GM18505 (cell line): ENCODE measurements around the gene UGP2.
A peak's percentile ranks its signal among the peaks of the same experiment; 100 is the strongest.

Experiments
- ATAC-seq: cut with Tn5 transposase; IDR thresholded peaks from one replicate; pipeline ENCODE4 v1.9.1; 2021; ENCODE audit not compliant: unreplicated experiment
- POLR2A ChIP-seq: IDR thresholded peaks from 4 replicates; pipeline ENCODE4 v1.6.1; 2011; ENCODE audit warnings: borderline replicate concordance; ENCODE audit not compliant: insufficient read depth, insufficient read length; ENCODE audit errors: extremely low read depth

UGP2 gene

GRCh38 chr2:63881205-63881604 is 39.5 kb downstream of the UGP2 start:
- ATAC-seq, result no peak
- no peak for TF ChIP-seq POLR2A

- no peak for TF ChIP-seq POLR2A
- no peak for ATAC-seq
Observed at GRCh38 chr2:63882395-63883105, 40.9 kb downstream of the UGP2 start.

GRCh38 chr2:63886445-63886844 is 44.7 kb downstream of the UGP2 start:
- ATAC-seq, result no peak

GRCh38 chr2:63888053-63888452 is 46.4 kb downstream of the UGP2 start:
- TF ChIP-seq POLR2A, result no peak
- ATAC-seq, result no peak

More at GRCh38 chr2:63886445-63886844, 44.7 kb downstream of the UGP2 start:
- no peak for TF ChIP-seq POLR2A

GRCh38 chr2:63888490-63889402 is 47.0 kb downstream of the UGP2 start:
- peak; percentile 66 for ATAC-seq
- TF ChIP-seq POLR2A, result no peak

GRCh38 chr2:63890678-63891077 is 49.0 kb downstream of the UGP2 start:
- ATAC-seq, result no peak
- TF ChIP-seq POLR2A, result no peak

- no peak for ATAC-seq
- no peak for TF ChIP-seq POLR2A
Observed at GRCh38 chr2:63891488-63892030, 49.9 kb downstream of the UGP2 start.

GRCh38 chr2:63893163-63893562 is 51.5 kb downstream of the UGP2 start:
- ATAC-seq, result no peak
- no peak for TF ChIP-seq POLR2A

GRCh38 chr2:63894167-63894566 is 52.5 kb downstream of the UGP2 start:
- no peak for TF ChIP-seq POLR2A
- no peak for ATAC-seq

- no peak for TF ChIP-seq POLR2A
- ATAC-seq, result no peak
Observed at GRCh38 chr2:63898839-63899238, 57.1 kb downstream of the UGP2 start.

GRCh38 chr2:63899639-63900038 is 57.9 kb downstream of the UGP2 start:
- no peak for TF ChIP-seq POLR2A
- no peak for ATAC-seq

- no peak for ATAC-seq
- TF ChIP-seq POLR2A, result no peak
Observed at GRCh38 chr2:63902149-63902548, 60.5 kb downstream of the UGP2 start.

- TF ChIP-seq POLR2A, result no peak
- ATAC-seq, result peak; percentile 64
Observed at GRCh38 chr2:63903003-63903402, 61.3 kb downstream of the UGP2 start.
